ENCODE results near the gene ALG3. TPM values are rescaled to one million over a fixed set of nuclear protein-coding genes. Genes with fewer than 3 reads are reported as not detected.

Gene ALG3
- total RNA-seq, 1 experiment from 2014 or later: 68.8 TPM

DNA sequence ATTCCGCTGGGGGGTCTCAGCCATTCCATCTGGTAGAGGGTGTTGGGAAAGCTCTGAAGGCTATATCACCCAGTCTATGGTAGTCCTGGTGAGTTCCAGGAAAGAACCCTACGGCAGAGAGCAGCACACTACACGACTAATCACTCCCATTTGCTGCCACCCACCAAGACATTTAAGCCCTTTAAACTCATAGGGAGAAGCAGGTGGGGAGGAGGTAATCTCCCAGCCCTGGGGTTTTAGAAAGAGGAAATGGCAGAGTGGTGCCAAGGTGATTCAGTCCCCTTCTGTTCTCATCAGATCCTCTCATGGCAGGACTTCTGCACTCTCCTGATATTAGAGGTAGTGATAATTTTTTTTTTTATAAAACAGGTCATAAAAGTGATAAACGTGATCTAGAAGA is 29.9 kb downstream of the ALG3 start:
- H3K27ac ChIP-seq (ENCODE audit: low read depth, low read length, poor library complexity, severe bottlenecking): no peak overlapping the region
- DNase-seq (ENCODE audit: low spot score): no peak
- no peaks in the 10 kb centered on the region for H3K36me3 ChIP-seq (ENCODE audit: insufficient read depth, low read length, poor library complexity, severe bottlenecking)
- ChIA-PET POLR2A (ENCODE audit: low non-redundant PET) (no interaction called here), CTCF (no interaction called here)
- intact Hi-C loops (cut with micrococcal nuclease; ENCODE audit: unreplicated experiment): no loop called here
- H3K27me3 ChIP-seq (replicated peaks; ENCODE audit: insufficient read depth, low read depth, low read length, poor library complexity): no peaks in the 10 kb centered on the region
- BruUV-seq (replicated peaks): no TSS peak
- H3K4me1 ChIP-seq (ENCODE audit: insufficient read depth, low read length, poor library complexity, severe bottlenecking): no peaks in the 10 kb centered on the region
- TF ChIP-seq, protein P1, sequence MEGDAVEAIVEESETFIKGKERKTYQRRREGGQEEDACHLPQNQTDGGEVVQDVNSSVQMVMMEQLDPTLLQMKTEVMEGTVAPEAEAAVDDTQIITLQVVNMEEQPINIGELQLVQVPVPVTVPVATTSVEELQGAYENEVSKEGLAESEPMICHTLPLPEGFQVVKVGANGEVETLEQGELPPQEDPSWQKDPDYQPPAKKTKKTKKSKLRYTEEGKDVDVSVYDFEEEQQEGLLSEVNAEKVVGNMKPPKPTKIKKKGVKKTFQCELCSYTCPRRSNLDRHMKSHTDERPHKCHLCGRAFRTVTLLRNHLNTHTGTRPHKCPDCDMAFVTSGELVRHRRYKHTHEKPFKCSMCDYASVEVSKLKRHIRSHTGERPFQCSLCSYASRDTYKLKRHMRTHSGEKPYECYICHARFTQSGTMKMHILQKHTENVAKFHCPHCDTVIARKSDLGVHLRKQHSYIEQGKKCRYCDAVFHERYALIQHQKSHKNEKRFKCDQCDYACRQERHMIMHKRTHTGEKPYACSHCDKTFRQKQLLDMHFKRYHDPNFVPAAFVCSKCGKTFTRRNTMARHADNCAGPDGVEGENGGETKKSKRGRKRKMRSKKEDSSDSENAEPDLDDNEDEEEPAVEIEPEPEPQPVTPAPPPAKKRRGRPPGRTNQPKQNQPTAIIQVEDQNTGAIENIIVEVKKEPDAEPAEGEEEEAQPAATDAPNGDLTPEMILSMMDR (conservative IDR thresholded peaks at IDR 0.05; ENCODE audit: low read depth, low read length): no peak
- no peak for TF ChIP-seq EZH2 (IDR thresholded peaks at IDR 0.05; ENCODE audit: borderline replicate concordance, low read depth, low read length, poor library complexity, severe bottlenecking)
- H3K9me3 ChIP-seq (ENCODE audit: low read depth, low read length, poor library complexity, severe bottlenecking): no peaks in the 10 kb centered on the region
- H3K4me3 ChIP-seq (ENCODE audit: low read depth, low read length, poor library complexity, severe bottlenecking): no peak overlapping the region

DNA sequence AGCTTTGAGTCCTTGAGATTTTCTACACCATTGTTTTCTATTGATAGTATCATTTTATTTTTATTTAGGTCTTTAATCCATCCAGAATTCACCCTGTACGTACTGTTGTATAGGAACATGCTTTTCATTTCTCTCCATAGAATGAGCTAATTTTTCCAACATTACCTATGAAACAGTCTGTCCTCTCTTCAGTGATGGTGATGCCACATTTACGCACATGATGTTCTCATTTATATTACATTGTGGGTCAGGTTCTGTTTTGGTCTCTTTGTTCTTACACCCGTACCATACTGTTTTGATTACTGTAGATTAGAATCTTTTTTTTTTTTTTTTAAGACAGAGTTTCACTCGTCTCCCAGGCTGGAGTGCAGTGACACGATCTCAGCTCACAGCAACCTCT is 37.0 kb downstream of the ALG3 start:
- Histone ChIP-seq H3K4me3 (ENCODE audit: low read depth, low read length, poor library complexity, severe bottlenecking) (no peak overlapping the region), H3K36me3 (ENCODE audit: insufficient read depth, low read length, poor library complexity, severe bottlenecking) (no peaks in the 10 kb centered on the region), H3K9me3 (ENCODE audit: low read depth, low read length, poor library complexity, severe bottlenecking) (no peaks in the 10 kb centered on the region), H3K27me3 (replicated peaks; ENCODE audit: insufficient read depth, low read depth, low read length, poor library complexity) (peaks cover 6% of the 10 kb centered on the region), H3K4me1 (ENCODE audit: insufficient read depth, low read length, poor library complexity, severe bottlenecking) (no peaks in the 10 kb centered on the region), H3K27ac (ENCODE audit: low read depth, low read length, poor library complexity, severe bottlenecking) (no peak overlapping the region)
- DNase-seq (ENCODE audit: low spot score): no peak
- no TSS peak for BruUV-seq (replicated peaks)
- ChIA-PET CTCF (no interaction called here), POLR2A (ENCODE audit: low non-redundant PET) (no interaction called here)
- intact Hi-C loops (cut with micrococcal nuclease; ENCODE audit: unreplicated experiment): no loop called here
- no peak for TF ChIP-seq EZH2 (IDR thresholded peaks at IDR 0.05; ENCODE audit: borderline replicate concordance, low read depth, low read length, poor library complexity, severe bottlenecking)
- TF ChIP-seq, protein P1 (conservative IDR thresholded peaks at IDR 0.05; ENCODE audit: low read depth, low read length): no peak

GRCh38 chr3:184211297-184211696 is 37.5 kb downstream of the ALG3 start:
- no peak overlapping the region for H3K4me3 ChIP-seq (ENCODE audit: low read depth, low read length, poor library complexity, severe bottlenecking)
- intact Hi-C loops (cut with micrococcal nuclease; ENCODE audit: unreplicated experiment): no loop called here
- no peak for TF ChIP-seq EZH2 (IDR thresholded peaks at IDR 0.05; ENCODE audit: borderline replicate concordance, low read depth, low read length, poor library complexity, severe bottlenecking)
- TF ChIP-seq, protein P1 (conservative IDR thresholded peaks at IDR 0.05; ENCODE audit: low read depth, low read length): no peak
- peaks cover 10% of the 10 kb centered on the region for H3K27me3 ChIP-seq (replicated peaks; ENCODE audit: insufficient read depth, low read depth, low read length, poor library complexity)
- POLR2A ChIA-PET (ENCODE audit: low non-redundant PET): no interaction called here
- CTCF ChIA-PET: no interaction called here
- no peak for DNase-seq (ENCODE audit: low spot score)
- BruUV-seq (replicated peaks): no TSS peak
- no peaks in the 10 kb centered on the region for H3K36me3 ChIP-seq (ENCODE audit: insufficient read depth, low read length, poor library complexity, severe bottlenecking)
- no peaks in the 10 kb centered on the region for H3K9me3 ChIP-seq (ENCODE audit: low read depth, low read length, poor library complexity, severe bottlenecking)
- no peak overlapping the region for H3K27ac ChIP-seq (ENCODE audit: low read depth, low read length, poor library complexity, severe bottlenecking)
- H3K4me1 ChIP-seq (ENCODE audit: insufficient read depth, low read length, poor library complexity, severe bottlenecking): no peaks in the 10 kb centered on the region

Data from A673 (cell line).